ENCODE measurements around the gene PRX.

Gene PRX

DNA sequence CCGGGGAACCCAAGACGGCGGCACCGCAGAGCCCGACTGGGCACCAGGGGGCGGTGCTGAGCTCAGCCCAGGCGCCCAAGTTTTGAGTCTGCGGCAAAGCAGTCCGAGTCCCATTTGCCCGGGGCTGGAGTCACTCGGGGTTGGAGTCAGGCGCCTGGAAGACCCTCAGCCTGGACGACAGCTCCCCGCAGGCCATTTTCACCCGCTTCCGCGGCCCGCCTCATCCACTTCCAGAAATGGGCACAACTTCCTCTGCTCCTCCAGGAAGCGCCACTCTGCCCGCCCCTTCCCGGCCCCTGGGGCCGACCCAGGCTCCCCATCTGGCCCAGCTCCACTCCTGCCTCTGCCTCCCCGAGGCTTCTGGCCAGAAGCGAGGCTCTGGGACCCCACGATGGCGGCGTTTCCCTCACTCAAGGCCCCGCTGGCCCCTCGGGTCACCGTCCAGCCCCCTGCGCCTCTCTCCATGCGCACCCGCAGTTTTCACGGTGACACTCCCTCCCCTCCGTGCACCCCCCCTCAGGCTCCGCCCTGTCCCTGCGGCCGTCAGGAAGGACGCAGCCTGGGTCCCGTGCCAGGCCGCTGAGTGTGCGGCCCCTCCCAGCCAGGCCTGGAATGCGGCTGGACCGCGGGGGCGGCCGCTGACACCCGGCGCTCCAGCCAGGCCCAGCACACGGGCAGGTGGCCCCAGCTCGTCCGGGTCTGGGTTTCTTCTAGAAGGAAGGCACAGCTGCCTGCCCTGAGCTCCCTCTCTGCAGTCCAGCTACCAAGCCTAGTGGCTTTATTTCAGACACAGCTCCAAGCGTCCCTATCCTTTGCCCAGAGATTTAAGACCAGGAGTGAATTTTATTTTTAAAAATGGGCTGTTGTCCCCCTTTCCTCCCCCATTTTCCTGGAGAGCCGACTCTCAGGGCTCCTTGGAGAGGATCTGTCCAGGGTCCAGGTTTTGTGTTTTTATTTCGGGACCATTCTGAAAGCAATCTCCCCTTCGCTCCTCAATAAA, 7.9 kb upstream of the PRX start:
- H3K9me3 Mint-ChIP-seq = no peaks in the 10 kb centered on the region
- H3K36me3 Mint-ChIP-seq (ENCODE audit: low read depth) = peaks cover 6% of the 10 kb centered on the region
- H3K4me1 Mint-ChIP-seq = peaks cover 41% of the 10 kb centered on the region
- TF ChIP-seq, protein P1, sequence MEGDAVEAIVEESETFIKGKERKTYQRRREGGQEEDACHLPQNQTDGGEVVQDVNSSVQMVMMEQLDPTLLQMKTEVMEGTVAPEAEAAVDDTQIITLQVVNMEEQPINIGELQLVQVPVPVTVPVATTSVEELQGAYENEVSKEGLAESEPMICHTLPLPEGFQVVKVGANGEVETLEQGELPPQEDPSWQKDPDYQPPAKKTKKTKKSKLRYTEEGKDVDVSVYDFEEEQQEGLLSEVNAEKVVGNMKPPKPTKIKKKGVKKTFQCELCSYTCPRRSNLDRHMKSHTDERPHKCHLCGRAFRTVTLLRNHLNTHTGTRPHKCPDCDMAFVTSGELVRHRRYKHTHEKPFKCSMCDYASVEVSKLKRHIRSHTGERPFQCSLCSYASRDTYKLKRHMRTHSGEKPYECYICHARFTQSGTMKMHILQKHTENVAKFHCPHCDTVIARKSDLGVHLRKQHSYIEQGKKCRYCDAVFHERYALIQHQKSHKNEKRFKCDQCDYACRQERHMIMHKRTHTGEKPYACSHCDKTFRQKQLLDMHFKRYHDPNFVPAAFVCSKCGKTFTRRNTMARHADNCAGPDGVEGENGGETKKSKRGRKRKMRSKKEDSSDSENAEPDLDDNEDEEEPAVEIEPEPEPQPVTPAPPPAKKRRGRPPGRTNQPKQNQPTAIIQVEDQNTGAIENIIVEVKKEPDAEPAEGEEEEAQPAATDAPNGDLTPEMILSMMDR (IDR thresholded peaks at IDR 0.05; ENCODE audit: unreplicated experiment in 3 of 3) = peak; percentile 91 to 98 (median 96)
- peak overlapping the region; percentile 98 to 99 (median 99) for H3K27ac Mint-ChIP-seq
- no peaks in the 10 kb centered on the region for H3K27me3 Mint-ChIP-seq (ENCODE audit: low read depth)
- H3K4me3 Mint-ChIP-seq = peak overlapping the region; percentile 79 to 86 (median 83)

DNA sequence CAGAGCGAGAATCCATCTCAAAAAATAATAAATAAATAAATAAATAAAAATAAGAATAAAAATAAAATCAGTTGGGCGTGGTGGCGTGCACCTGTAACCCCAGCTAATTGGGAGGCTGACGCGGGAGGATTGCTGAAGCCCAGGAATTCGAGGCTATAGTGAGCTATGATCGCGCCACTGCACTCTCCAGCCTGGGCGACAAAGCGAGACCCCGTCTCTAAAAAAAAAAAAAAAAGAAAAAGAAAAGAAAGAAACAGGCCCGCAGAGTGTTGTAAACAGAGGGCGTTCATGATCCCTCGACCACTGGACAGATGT, 7.2 kb upstream of the PRX start:
- Mint-ChIP-seq H3K4me3 (peak overlapping the region; percentile 79 to 86 (median 83)), H3K36me3 (ENCODE audit: low read depth) (peaks cover 6% of the 10 kb centered on the region), H3K4me1 (peaks cover 46% of the 10 kb centered on the region), H3K27me3 (ENCODE audit: low read depth) (no peaks in the 10 kb centered on the region), H3K9me3 (no peaks in the 10 kb centered on the region), H3K27ac (peak overlapping the region; percentile 98 to 99 (median 99))
- TF ChIP-seq, protein P1 (IDR thresholded peaks at IDR 0.05; ENCODE audit: unreplicated experiment in 3 of 3) = no peak

DNA sequence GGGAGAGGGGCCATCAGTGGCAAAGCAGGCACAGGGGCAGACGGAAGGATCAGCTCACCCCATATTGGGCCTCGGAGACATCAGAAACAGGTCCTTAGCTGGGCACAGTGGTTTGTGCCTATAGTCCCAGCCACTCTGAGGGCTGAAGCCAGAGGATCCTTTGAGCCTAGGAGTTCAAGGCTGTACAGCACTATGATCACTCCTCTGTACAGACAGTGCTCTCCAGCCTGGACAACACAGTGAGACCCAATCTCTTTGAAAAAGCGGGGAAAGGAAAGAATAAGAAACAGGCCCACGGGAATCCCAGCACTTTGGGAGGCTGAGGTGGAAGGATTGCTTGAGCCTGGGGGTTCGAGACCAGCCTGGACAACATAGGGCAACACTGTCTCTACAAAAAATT, 6.6 kb upstream of the PRX start:
- H3K36me3 Mint-ChIP-seq (ENCODE audit: low read depth) = peaks cover 6% of the 10 kb centered on the region
- TF ChIP-seq, protein P1 (IDR thresholded peaks at IDR 0.05; ENCODE audit: unreplicated experiment in 3 of 3) = no peak

DNA sequence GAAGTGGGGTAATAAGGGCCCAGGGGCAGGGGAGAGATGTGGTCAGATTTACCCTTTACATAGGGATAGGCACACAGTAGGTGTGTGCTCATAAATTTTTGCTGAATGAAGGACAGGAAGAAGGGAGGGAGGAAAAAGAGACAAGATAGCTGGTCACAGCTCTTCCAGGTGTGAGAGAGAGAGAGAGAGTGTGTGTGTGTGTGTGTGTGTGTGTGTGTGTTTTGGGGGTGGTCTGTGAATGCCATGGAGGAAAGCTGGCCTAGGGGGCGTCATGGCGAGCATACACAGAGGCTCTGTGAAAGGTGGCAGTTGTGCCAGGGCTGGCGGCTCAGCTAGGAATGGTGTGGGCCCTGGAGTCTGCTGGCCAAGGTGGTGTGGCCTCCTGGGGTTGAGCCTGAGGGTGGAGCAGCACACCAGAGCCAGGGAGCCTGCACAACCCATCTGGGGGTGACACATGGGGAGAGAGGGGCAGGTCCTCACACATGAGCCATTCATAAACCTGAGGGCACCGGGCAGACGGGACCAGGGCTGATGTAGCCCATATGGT, 6.0 kb upstream of the PRX start:
- TF ChIP-seq, protein P1 (IDR thresholded peaks at IDR 0.05; ENCODE audit: unreplicated experiment in 3 of 3) = no peak
- Mint-ChIP-seq H3K36me3 (ENCODE audit: low read depth) (peaks cover 6% of the 10 kb centered on the region), H3K4me1 (peaks cover 47% of the 10 kb centered on the region), H3K27ac (peak overlapping the region; percentile 71 to 89 (median 77)), H3K4me3 (peak overlapping the region; percentile 61 to 68 (median 66)), H3K27me3 (ENCODE audit: low read depth) (no peaks in the 10 kb centered on the region), H3K9me3 (no peaks in the 10 kb centered on the region)

More for the DNA sequence above, 6.6 kb upstream of the PRX start:
- peaks cover 51% of the 10 kb centered on the region for H3K4me1 Mint-ChIP-seq
- peak overlapping the region; percentile 61 to 74 (median 66) for H3K4me3 Mint-ChIP-seq
- H3K27me3 Mint-ChIP-seq (ENCODE audit: low read depth) = no peaks in the 10 kb centered on the region
- no peaks in the 10 kb centered on the region for H3K9me3 Mint-ChIP-seq
- H3K27ac Mint-ChIP-seq = peak overlapping the region; percentile 71 to 89 (median 77)

DNA sequence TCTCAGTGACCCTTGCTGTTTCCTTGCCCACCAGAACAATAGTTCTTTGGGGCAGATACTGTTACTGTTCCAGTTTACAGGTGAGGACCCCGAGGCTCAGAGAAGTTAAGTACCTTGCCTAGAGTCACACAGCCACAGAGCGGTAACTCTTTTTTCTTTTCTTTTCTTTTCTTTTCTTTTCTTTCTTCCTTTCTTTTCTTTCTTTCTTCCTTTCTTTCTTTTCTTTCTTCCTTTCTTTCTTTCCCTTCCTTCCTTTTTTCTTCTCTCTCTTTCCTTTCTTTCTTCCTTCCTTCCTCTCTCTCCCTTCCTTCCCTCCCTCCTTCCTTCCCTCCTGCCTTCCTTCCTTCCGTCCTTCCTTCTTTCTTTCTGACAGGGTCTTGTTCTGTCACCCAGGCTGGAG, 4.9 kb upstream of the PRX start:
- Mint-ChIP-seq H3K27ac (peak overlapping the region; percentile 89 to 97 (median 89)), H3K4me1 (peaks cover 52% of the 10 kb centered on the region), H3K36me3 (ENCODE audit: low read depth) (peaks cover 6% of the 10 kb centered on the region), H3K4me3 (peak overlapping the region in 2 of 3 experiments; percentile 13 to 39), H3K27me3 (ENCODE audit: low read depth) (no peaks in the 10 kb centered on the region), H3K9me3 (no peaks in the 10 kb centered on the region)
- TF ChIP-seq, protein P1 (IDR thresholded peaks at IDR 0.05; ENCODE audit: unreplicated experiment in 3 of 3) = no peak

Data from nephron (organoid).